GM06990 (cell line): ENCODE results near the gene UTP18.
A peak's percentile ranks its signal among the peaks of the same experiment; 100 is the strongest.

Experiments used
- DNase-seq: peaks from one replicate; pipeline ENCODE4 v3.0.0-alpha.2; 2011; ENCODE audit not compliant: insufficient read length; ENCODE audit errors: extremely low read depth
- H3K27me3 ChIP-seq: replicated peaks from 2 replicates; pipeline ENCODE4 v1.6.0; 2011; ENCODE audit warnings: low read length; ENCODE audit not compliant: control insufficient read depth, insufficient read depth
- H3K36me3 ChIP-seq: 2 replicates; pipeline ENCODE4 v1.5.1; 2011; ENCODE audit warnings: low read length; ENCODE audit not compliant: control insufficient read depth, insufficient read depth
- H3K4me3 ChIP-seq: replicated peaks from 2 replicates; pipeline ENCODE4 v1.5.1; 2011; ENCODE audit warnings: low read depth, mild to moderate bottlenecking, control low read depth, low read length
- CTCF ChIP-seq: IDR thresholded peaks from 2 replicates; pipeline ENCODE4 v1.5.1; 2011; ENCODE audit warnings: low read length, control low read depth, mild to moderate bottlenecking, inconsistent platforms; ENCODE audit not compliant: insufficient read depth, poor library complexity, severe bottlenecking

The UTP18 gene

GRCh38 chr17:51256101-51256500, 4.2 kb upstream of the UTP18 start:
- H3K36me3 ChIP-seq = no peaks in the 10 kb centered on the region; the same call in 1 of the 2 replicates
- no peaks in the 10 kb centered on the region for H3K27me3 ChIP-seq
- H3K4me3 ChIP-seq = no peak overlapping the region
- TF ChIP-seq CTCF = no peak
- DNase-seq = no peak

- Histone ChIP-seq H3K36me3 (no peaks in the 10 kb centered on the region; the same call in 1 of the 2 replicates), H3K27me3 (no peaks in the 10 kb centered on the region), H3K4me3 (no peak overlapping the region; the same call in 1 of the 2 replicates)
- DNase-seq = no peak
- no peak for TF ChIP-seq CTCF
Observed at GRCh38 chr17:51257150-51258081, 2.9 kb upstream of the UTP18 start.

GRCh38 chr17:51258756-51259563, 1.4 kb upstream of the UTP18 start:
- no peak for TF ChIP-seq CTCF
- peak overlapping the region; percentile 95 for H3K4me3 ChIP-seq
- no peaks in the 10 kb centered on the region for H3K27me3 ChIP-seq
- no peaks in the 10 kb centered on the region; the same call in 1 of the 2 replicates for H3K36me3 ChIP-seq
- no peak for DNase-seq

- Histone ChIP-seq H3K27me3 (no peaks in the 10 kb centered on the region), H3K4me3 (peak within 1 kb of the TSS; percentile 95), H3K36me3 (no peaks in the 10 kb centered on the region; the same call in 1 of the 2 replicates)
- TF ChIP-seq CTCF = no peak
- peak; percentile 97 for DNase-seq
Observed at GRCh38 chr17:51259564-51260236, 646 bp upstream of the UTP18 start, which contains the start of gene MBTD1. MBTD1 (minus strand) TSS chr17:51260049; CDS start chr17:51225161, 34,888 bp downstream.
